HL-60/S4 (cell line): ENCODE results near the gene LEF1.

ENCODE experiments used
- in situ Hi-C: fragments of 300-500 bp; cut with MboI; formaldehyde crosslinking; loops from 2 replicates; pipeline ENCODE4 v1.14.3; 2022; ENCODE audit warnings: low sequenced_read_pairs

LEF1 gene

GRCh38 chr4:108005807-108006206 is 162.9 kb downstream of the LEF1 start:
- in situ Hi-C loops, result loop anchor here (25.0 kb wide), 1 partner anchor 556 kb away; no protein-coding TSS in a partner anchor

- in situ Hi-C loops, result loop anchor here (25.0 kb wide), 1 partner anchor 558 kb away; no protein-coding TSS in a partner anchor
Measured at GRCh38 chr4:108004646-108005045, 164.1 kb downstream of the LEF1 start.

- in situ Hi-C loops, result loop anchor here (25.0 kb wide), 1 partner anchor 558 kb away; no protein-coding TSS in a partner anchor
Measured at GRCh38 chr4:108003982-108004515, 164.7 kb downstream of the LEF1 start.

DNA sequence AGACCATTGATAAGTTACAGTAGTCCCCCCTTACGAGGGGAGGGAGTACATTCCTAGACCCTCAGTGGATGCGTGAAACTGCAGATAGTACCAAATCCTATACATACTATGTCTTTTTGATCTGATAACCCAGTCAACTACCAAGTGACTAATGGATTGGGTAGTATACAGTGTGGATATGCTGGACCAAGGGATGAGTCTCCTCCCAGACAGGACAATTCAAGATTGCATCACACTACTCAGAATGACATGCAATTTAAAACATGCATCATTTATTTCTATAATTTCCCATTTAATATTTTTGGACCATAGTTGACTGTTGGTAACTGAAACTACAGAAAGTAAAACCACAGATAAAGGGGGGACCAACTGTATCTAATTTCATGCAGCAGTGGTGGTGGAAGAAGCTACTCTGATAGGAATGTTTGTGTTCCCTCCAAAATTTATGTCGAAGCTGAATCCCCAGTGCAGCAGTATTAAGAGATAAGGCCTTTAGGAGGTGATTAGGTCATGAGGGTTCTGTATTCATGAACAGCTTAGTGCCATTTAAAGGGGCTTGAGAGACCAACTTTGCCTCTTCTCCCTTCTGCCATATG is 167.1 kb downstream of the LEF1 start:
- in situ Hi-C loops, result loop anchor here (25.0 kb wide), 1 partner anchor 561 kb away; no protein-coding TSS in a partner anchor

GRCh38 chr4:107999932-108000539 is 168.7 kb downstream of the LEF1 start:
- in situ Hi-C loops, result loop anchor here (25.0 kb wide), 1 partner anchor 562 kb away; no protein-coding TSS in a partner anchor

DNA sequence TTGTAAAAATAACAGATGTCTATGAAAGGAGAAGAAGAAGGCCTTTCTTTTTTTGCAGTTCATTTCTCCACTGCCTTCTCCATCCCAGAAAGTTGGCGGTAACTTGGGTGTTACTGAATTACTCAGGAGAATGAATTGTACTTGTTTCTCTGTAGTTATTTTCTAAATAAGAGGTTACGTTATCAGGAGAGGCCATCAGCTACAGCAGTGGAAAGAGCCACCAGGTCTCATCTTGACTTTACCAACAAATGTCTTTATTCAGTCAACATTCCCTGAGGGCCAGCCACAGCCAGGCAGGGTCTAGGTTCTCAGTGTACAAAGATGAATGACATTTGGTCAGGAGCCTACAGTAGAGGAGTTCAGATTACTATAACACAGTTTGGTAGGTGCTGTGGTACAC is 170.9 kb downstream of the LEF1 start:
- in situ Hi-C loops, result no loop called here
